Astrocyte (in vitro differentiated cells and primary cell): ENCODE data around the gene EYS. TPM values are rescaled to one million over a fixed set of nuclear protein-coding genes. Genes with fewer than 3 reads are reported as not detected.

Source experiments
- DNase-seq: peaks from one replicate; pipeline ENCODE4 v3.0.0-alpha.2; 2010; ENCODE audit warnings: low read depth
- FAIRE-seq: peaks from 2 replicates; lab custom pipeline; 2011; peaks lifted over from hg19 to GRCh38; lab: Jason Lieb, UNC
- H2AFZ ChIP-seq: 2 replicates; pipeline ENCODE4 v1.6.0; 2012; ENCODE audit warnings: low read depth, low read length, inconsistent platforms
- H3K27ac ChIP-seq: 2 replicates; pipeline ENCODE4 v1.5.1; 2011; ENCODE audit warnings: low read depth, low read length, inconsistent platforms
- H3K27me3 ChIP-seq: 2 replicates; pipeline ENCODE4 v1.6.0; 2011; ENCODE audit warnings: low read length, inconsistent platforms; ENCODE audit not compliant: insufficient read depth
- H3K36me3 ChIP-seq: 2 replicates; pipeline ENCODE4 v1.5.1; 2011; ENCODE audit warnings: low read length, inconsistent platforms; ENCODE audit not compliant: insufficient read depth
- H3K4me1 ChIP-seq: 2 replicates; pipeline ENCODE4 v1.5.1; 2011; ENCODE audit warnings: low read length, inconsistent platforms; ENCODE audit not compliant: insufficient read depth
- H3K4me2 ChIP-seq: 2 replicates; pipeline ENCODE4 v1.6.0; 2012; ENCODE audit warnings: low read length, inconsistent platforms
- H3K4me3 ChIP-seq: 2 replicates; pipeline ENCODE4 v1.5.1; 2011; ENCODE audit warnings: low read depth, mild to moderate bottlenecking, low read length, inconsistent platforms; ENCODE audit not compliant: insufficient read depth
- H3K79me2 ChIP-seq: 2 replicates; pipeline ENCODE4 v1.6.0; 2012; ENCODE audit warnings: mild to moderate bottlenecking, low read length, inconsistent platforms; ENCODE audit not compliant: insufficient read depth
- H3K9ac ChIP-seq: 2 replicates; pipeline ENCODE4 v1.6.0; 2012; ENCODE audit warnings: mild to moderate bottlenecking, low read length, inconsistent platforms
- H3K9me3 ChIP-seq: 2 replicates; pipeline ENCODE4 v1.5.1; 2012; ENCODE audit warnings: low read depth, mild to moderate bottlenecking, low read length, inconsistent platforms; ENCODE audit not compliant: insufficient read depth
- H4K20me1 ChIP-seq: 2 replicates; pipeline ENCODE4 v1.6.0; 2012; ENCODE audit warnings: low read length, inconsistent platforms; ENCODE audit not compliant: insufficient read depth
- H3K27ac Mint-ChIP-seq: one replicate; pipeline ENCODE4 v1.8.0; 2021; ENCODE audit warnings: mild to moderate bottlenecking, mixed read lengths; ENCODE audit not compliant: unreplicated experiment
- H3K27me3 Mint-ChIP-seq: one replicate; pipeline ENCODE4 v1.8.0; 2021; ENCODE audit warnings: low read depth, mixed read lengths; ENCODE audit not compliant: unreplicated experiment
- H3K36me3 Mint-ChIP-seq: one replicate; pipeline ENCODE4 v1.8.0; 2021; ENCODE audit warnings: low read depth, mixed read lengths; ENCODE audit not compliant: unreplicated experiment
- H3K4me1 Mint-ChIP-seq: one replicate; pipeline ENCODE4 v1.8.0; 2021; ENCODE audit warnings: low read depth, mixed read lengths; ENCODE audit not compliant: unreplicated experiment
- H3K4me3 Mint-ChIP-seq: one replicate; pipeline ENCODE4 v1.8.0; 2021; ENCODE audit warnings: mild to moderate bottlenecking, moderate library complexity, mixed read lengths; ENCODE audit not compliant: unreplicated experiment
- H3K9me3 Mint-ChIP-seq: one replicate; pipeline ENCODE4 v1.8.0; 2021; ENCODE audit warnings: mild to moderate bottlenecking, mixed read lengths; ENCODE audit not compliant: unreplicated experiment
- CTCF ChIP-seq: IDR thresholded peaks from 2 replicates; pipeline ENCODE4 v1.5.1; 2011; ENCODE audit warnings: low read depth, mild to moderate bottlenecking, inconsistent platforms, low read length, moderate library complexity; ENCODE audit not compliant: insufficient read depth
- EZH2 ChIP-seq: IDR thresholded peaks from 2 replicates; pipeline ENCODE4 v1.6.1; 2012; ENCODE audit warnings: mild to moderate bottlenecking, low read length, inconsistent platforms; ENCODE audit not compliant: insufficient read depth
- total RNA-seq: library from RNA; stranded (reverse); gene quantifications from 2 replicates; pipeline ENCODE4 v1.2.1, GENCODE V29; 2021

Gene EYS
- total RNA-seq, 1 donor from 2014 or later = 0.16 TPM

GRCh38 chr6:63859528-63859927 lies 1847.5 kb downstream of the EYS start:
- Histone ChIP-seq H3K79me2 (no peaks in the 10 kb centered on the region), H3K4me3 (no peak overlapping the region), H3K9ac (no peak overlapping the region), H4K20me1 (no peaks in the 10 kb centered on the region), H3K27me3 (no peaks in the 10 kb centered on the region), H3K4me1 (no peaks in the 10 kb centered on the region), H3K9me3 (no peaks in the 10 kb centered on the region), H3K27ac (no peak overlapping the region), H3K4me2 (no peak overlapping the region), H2AFZ (no peak overlapping the region), H3K36me3 (no peaks in the 10 kb centered on the region)
- Mint-ChIP-seq H3K4me1 (no peaks in the 10 kb centered on the region), H3K9me3 (no peaks in the 10 kb centered on the region), H3K4me3 (no peak overlapping the region), H3K36me3 (no peaks in the 10 kb centered on the region), H3K27ac (no peak overlapping the region), H3K27me3 (no peaks in the 10 kb centered on the region)
- TF ChIP-seq CTCF (no peak), EZH2 (no peak)
- FAIRE-seq = no peak
- DNase-seq = no peak

- Histone ChIP-seq H3K27ac (no peak overlapping the region), H2AFZ (no peak overlapping the region), H4K20me1 (no peaks in the 10 kb centered on the region), H3K36me3 (no peaks in the 10 kb centered on the region), H3K9ac (no peak overlapping the region), H3K79me2 (no peaks in the 10 kb centered on the region), H3K4me2 (no peak overlapping the region), H3K4me1 (no peaks in the 10 kb centered on the region), H3K9me3 (no peaks in the 10 kb centered on the region), H3K4me3 (no peak overlapping the region), H3K27me3 (no peaks in the 10 kb centered on the region)
- no peaks in the 10 kb centered on the region for H3K36me3 Mint-ChIP-seq
- DNase-seq (no peak), FAIRE-seq (no peak)
- no peak overlapping the region for H3K27ac Mint-ChIP-seq
- H3K9me3 Mint-ChIP-seq = no peaks in the 10 kb centered on the region
- no peaks in the 10 kb centered on the region for H3K27me3 Mint-ChIP-seq
- H3K4me3 Mint-ChIP-seq = no peak overlapping the region
- TF ChIP-seq CTCF (no peak), EZH2 (no peak)
- H3K4me1 Mint-ChIP-seq = no peaks in the 10 kb centered on the region
Observed at GRCh38 chr6:63858691-63859090, 1848.3 kb downstream of the EYS start.

- H3K4me1 Mint-ChIP-seq = no peaks in the 10 kb centered on the region
- H3K27ac Mint-ChIP-seq = no peak overlapping the region
- H3K4me3 ChIP-seq = no peak overlapping the region
Observed at GRCh38 chr6:63856271-63856670, 1850.8 kb downstream of the EYS start.

More at GRCh38 chr6:63856271-63856670, 1850.8 kb downstream of the EYS start:
- Histone ChIP-seq H3K9ac (no peak overlapping the region), H3K79me2 (no peaks in the 10 kb centered on the region), H3K9me3 (no peaks in the 10 kb centered on the region), H4K20me1 (no peaks in the 10 kb centered on the region), H3K4me1 (no peaks in the 10 kb centered on the region), H3K4me2 (no peak overlapping the region), H2AFZ (no peak overlapping the region), H3K27ac (no peak overlapping the region), H3K36me3 (no peaks in the 10 kb centered on the region), H3K27me3 (no peaks in the 10 kb centered on the region)
- TF ChIP-seq EZH2 (no peak), CTCF (no peak)
- Mint-ChIP-seq H3K36me3 (no peaks in the 10 kb centered on the region), H3K27me3 (no peaks in the 10 kb centered on the region), H3K9me3 (peaks cover 2% of the 10 kb centered on the region), H3K4me3 (no peak overlapping the region)
- FAIRE-seq (no peak), DNase-seq (no peak)
